HL-60 (cell line): ENCODE measurements around the gene CASP8.

Experiments used
- CTCF ChIP-seq: IDR thresholded peaks from one replicate; pipeline ENCODE4 v1.5.1; 2011; ENCODE audit warnings: low read length, control low read depth, inconsistent platforms; ENCODE audit not compliant: insufficient read depth
- GABPA ChIP-seq: IDR thresholded peaks from 2 replicates; pipeline ENCODE4 v1.6.1; 2012; ENCODE audit warnings: low read depth
- REST ChIP-seq: IDR thresholded peaks from 2 replicates; pipeline ENCODE4 v1.6.1; 2012; ENCODE audit warnings: low read depth; ENCODE audit not compliant: insufficient replicate concordance

- TF ChIP-seq CTCF: no peak
- no peak for TF ChIP-seq GABPA
- no peak for TF ChIP-seq REST
Observed at GRCh38 chr2:201261471-201261870, 1.1 kb downstream of the CASP8 start.
